Measurements from ENCODE around the gene PCDH15.

The PCDH15 gene

DNA sequence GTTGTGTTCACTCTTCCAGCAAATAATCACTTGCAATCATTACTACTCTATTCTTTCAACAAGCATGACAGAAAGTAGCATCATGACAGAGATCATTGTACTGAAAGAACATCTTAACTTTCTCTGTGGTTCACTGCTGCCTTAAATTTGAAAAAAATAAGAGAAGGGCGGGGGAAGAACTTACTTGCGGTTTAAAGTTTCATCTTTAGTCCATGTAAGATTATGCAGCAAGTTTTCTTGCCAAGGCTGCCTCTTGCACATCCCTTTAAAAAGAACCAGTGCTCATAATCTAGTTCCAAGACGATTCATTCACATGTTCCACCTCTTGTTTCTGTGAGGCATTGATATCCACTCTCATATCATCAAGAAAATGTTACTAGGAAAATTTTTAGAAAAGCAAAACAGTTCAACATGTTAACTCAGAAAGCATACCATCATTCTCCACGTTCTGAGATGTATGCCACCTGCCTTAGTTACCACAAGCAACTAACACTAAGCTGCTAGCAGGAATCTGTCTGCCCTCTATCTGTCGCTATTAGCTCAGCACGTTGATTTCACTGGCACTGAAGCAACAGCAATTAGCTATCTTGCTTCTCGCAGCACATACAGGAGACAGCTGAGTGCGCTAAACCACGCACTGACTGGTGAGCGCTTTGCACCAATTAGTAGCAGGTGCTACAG, at the start of gene PCDH15:
PCDH15 (minus strand) TSS at position 491 of the 681 bp plus-strand sequence. CDS start 136,969 bp downstream, outside the sequence.
- no peak for DNase-seq (ENCODE audit: low read depth in 2 of 3, low spot score in 1 of 3)

DNA sequence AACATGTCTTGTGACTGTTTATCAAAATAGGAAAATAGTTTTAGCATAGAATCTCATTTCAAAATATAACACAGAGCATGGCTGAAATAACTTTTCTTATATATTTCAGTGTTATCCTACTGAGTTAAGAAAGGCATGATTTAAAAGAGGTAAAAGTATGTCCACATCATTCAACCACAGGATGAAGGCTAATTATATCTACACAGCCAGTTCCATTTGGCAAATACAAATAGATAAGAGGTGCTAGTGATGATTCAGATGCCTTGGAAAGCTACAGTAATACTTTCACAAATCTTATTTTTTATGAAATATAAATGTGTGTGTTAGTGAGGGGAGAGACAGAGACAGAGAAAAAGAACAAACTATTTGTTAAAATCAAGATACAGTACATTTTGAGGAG, 42.9 kb upstream of the PCDH15 start:
- no peak for DNase-seq (ENCODE audit: low read depth in 2 of 3, low spot score in 1 of 3)

DNA sequence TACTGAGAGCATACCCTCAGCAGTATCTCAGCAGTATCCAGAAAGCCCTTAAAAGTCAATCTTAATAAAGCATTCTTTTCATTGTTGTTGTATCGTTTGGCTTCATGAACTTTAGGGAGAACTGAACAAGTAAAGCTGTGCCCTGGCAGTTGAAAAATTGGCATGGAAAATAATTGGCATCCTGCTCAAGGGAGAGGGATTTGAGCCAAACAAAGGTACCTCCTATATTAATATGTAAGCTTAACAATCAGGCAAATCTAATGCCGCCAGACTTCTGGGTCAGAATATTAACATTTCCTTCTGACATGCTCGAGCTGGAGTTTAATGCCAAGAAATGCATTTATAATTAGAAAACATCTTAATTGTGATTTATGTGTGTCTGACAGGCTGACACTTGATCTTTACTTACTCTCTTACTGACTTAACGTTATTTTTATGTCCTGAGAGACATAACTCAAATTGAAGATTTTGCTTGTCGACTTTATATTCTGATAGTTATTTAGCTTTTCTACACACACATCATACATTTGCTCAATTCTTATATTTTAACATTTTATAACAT, 42.1 kb upstream of the PCDH15 start:
- DNase-seq (ENCODE audit: low read depth in 2 of 3, low spot score in 1 of 3), result no peak

DNA sequence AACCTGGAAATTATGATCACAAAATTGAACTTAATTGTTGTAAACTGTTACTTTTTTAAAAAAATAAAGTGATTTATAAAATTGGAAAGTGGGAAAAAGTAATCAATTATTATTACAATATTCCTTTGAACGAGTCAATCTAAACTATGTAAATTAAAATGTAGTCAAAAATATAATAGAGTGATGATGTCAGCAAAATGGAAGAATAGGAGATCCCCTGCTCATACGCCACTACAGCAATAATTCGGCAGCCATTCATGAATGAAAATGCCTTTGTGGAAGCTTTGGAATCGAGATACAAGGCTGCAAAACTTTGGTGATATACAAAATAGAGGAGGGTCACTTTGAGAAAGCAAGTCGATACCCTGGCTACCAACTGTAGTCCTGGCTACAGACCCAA, 36.4 kb upstream of the PCDH15 start:
- DNase-seq (ENCODE audit: low read depth in 2 of 3, low spot score in 1 of 3), result no peak

DNA sequence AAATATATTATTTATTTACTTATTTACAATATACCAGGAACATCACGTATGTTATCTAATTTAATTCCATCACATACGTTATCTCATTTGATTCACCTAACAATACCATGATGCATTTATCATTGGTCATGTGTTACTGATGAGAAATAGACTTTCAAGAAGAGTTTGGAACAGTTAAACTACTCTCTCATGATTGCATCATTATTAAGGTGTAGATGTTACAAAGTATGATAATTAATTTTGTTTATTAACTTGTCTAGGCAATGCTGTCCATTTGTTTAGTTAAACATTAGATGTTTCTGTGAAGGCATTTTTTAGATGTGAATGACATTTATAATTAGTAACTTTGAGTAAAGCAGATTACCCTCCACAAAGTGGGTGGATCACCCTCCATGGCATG, 32.0 kb upstream of the PCDH15 start:
- no peak for DNase-seq (ENCODE audit: low read depth in 2 of 3, low spot score in 1 of 3)

DNA sequence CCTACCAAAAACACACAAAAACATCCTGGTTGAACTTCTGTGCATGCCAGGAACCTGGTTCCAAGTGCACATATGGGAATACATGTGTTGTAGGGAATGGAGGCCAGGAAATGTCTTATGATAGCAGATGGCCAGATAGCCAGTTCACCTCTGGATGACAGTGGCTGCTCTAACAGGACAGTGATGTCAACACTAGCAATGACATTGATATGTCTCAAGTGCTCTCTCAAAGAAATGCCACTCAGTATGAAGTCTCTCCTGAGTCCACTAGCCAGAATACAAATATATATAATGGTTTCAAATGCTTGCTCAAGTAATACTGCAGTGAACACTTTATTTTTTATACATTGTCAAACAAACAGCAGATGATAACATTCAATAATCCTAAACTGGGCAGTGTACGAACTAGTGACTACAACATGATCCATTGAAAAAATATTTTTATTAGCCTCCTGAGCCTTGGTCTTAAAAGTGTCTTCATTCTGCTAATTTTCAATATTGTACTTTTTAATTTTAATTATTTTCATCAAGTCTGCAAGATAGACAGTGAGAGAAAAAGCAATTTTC, 26.0 kb upstream of the PCDH15 start:
- no peak for DNase-seq (ENCODE audit: low read depth in 2 of 3, low spot score in 1 of 3)

DNA sequence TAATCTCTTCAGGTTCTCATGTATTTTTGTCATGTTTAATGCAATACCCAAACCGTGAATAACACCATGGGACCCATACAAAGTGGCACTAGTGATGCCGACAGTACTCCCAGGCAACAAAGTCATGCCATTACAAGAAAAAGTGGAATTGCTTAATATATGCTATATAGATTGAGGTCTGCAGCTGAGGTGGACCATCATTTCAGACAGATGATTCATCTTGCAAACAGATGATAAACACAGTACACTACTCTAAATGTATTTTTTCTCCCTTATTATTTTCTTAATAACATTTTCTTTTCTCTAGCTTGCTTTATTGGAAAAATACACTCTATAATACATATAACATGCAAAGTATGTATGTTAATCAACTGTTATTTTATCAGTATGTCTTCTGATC, 14.6 kb upstream of the PCDH15 start:
- DNase-seq (ENCODE audit: low read depth in 2 of 3, low spot score in 1 of 3), result no peak

DNA sequence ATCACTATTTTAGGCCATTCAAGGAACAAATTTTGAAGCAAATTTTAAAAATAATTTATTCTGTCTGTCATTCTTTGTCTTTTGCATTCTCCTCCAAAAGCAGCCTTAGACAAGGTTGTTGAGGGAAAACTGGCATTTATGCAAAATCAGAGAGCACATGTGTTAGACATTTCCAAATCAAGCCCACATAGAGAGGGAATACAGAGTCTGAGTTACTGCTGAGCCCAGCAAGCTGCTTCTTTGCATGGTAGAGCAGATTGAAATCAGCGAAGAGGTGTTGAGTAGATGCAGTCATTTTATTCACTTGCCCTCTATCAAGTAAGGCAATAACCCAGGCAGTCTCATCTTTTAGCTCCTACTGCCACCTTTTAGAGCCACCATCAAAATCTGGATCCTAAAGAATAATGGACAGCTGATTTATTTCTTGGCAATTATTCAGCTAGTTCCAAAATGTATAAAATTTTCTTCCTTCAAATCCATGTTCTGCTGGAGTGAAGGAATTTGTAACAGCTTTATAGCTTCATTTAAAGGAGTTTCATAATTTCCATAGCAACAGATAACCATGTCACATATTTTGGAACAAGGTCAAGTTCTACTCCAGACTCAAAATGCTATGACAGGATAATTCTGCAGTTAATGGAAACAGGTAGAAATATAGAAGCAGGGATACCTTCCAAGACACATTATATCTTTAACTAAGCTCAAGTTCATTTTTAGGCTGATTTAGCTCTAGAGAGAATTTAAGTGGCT, 7.3 kb upstream of the PCDH15 start:
- no peak for DNase-seq (ENCODE audit: low read depth in 2 of 3, low spot score in 1 of 3)

DNA sequence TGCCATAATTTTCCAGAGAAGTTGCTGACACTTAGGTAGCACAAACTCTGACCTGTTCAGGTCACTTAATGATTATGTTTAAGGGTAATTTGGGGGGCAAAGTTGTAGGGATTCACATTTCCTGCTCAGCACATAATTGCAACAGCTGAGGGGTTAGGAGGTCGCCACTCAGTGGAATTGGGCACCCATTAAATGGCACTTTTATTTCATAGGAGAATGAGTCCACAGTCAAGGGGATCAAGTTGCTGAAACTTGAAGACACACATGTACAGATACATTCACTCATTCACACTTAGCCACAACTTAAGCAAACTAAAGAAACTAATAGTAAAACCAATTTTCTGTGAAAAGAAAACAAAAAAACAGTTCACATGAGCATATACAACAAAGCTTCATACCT, 1.5 kb downstream of the PCDH15 start:
- DNase-seq (ENCODE audit: low read depth in 2 of 3, low spot score in 1 of 3), result no peak

DNA sequence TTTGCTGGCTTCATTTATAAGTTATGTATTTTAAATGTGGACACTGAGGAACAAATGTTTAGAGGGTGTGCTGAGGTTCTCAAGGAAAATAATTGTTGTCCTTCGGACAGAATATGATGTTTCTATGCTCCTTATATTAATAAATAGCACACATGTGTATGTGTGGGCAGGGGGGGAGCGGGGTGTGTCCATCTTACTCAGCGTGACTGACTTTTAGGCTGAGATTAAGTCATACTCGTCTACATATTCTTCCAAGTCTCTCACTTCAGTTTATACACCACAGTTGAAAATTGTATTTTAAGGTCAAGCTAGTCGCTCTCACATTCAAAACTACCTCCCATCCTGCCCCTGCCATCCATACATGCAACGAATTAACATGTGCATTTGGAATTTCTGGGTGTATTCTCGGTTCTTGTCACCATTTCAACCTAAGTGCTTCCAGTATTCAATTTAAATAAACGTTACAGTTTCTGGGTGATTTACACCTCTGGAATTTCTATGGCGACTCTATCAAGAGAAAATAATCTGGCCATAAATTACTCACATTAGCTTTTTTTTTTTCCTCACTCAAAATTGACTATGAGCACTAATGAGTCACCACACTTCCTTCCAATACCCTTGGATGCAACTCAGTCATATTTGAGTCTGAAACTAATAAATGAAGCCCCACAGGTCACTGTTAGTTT, 3.3 kb downstream of the PCDH15 start:
- no peak for DNase-seq (ENCODE audit: low read depth in 2 of 3, low spot score in 1 of 3)

DNA sequence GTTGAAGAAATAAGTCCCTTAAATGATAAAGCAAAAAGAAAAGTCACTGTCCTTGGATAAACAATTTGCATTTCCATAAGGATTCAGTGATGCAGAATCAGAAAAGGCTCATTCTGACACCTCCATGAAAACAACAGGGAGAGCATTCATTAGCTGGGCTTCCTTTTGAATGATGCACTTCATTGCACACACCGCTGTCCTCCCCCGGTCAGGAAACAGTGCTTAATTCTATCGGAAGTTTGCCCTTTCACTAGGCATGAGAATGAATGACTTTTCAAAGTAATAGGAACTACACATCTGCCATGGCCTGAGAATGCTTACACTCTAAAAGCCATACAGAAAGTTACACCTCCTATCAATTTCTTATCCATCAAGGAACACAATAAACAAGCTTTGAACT, 4.2 kb downstream of the PCDH15 start:
- no peak for DNase-seq (ENCODE audit: low read depth in 2 of 3, low spot score in 1 of 3)

DNA sequence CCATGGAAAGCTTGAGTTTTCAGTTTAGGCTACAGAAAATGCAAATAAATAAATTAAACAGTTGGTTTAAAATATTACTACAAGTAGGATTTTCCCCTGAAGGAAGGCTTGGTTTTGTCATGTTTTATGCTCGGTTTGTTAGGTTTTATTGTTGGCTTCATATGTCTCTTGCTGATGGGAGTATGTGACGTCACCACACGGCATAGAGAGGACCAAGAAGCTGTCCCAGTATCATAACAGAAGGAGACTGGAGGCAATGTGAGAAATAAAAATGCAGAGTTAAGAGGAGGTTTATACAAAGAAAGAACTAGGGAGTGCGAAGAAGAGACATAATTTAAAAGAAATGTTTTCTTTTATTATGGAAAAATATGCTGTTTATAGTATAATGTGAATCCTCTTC, 24.4 kb downstream of the PCDH15 start:
- DNase-seq (ENCODE audit: low read depth in 2 of 3, low spot score in 1 of 3), result no peak

DNA sequence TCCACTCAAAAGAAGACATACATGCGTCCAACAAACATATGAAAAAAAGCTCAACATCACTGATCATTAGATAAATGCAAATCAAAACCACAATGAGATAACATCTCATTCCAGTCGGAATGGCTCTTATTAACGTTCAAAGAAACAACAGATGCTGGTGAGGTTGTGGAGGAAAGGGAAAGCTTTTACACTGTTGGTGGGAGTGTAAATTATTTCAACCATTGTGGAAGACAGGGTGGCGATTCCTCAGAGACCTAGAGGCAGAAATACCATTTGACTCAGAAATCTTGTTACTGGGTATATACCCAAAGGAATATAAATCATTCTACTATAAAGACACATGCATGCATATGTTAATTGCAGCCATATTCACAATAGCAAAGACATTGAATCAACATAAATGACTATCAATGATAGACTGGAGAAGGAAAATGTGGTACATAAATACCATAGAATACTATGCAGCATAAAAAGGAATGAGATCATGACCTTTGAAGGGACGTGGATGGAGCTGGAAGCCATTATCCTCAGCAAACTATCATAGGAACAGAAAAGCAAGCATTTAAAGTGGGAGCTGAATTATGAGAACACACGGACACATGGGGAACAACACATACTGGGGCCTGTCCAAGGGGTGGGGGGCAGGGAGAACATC, 28.4 kb downstream of the PCDH15 start:
- DNase-seq (ENCODE audit: low read depth in 2 of 3, low spot score in 1 of 3), result no peak

DNA sequence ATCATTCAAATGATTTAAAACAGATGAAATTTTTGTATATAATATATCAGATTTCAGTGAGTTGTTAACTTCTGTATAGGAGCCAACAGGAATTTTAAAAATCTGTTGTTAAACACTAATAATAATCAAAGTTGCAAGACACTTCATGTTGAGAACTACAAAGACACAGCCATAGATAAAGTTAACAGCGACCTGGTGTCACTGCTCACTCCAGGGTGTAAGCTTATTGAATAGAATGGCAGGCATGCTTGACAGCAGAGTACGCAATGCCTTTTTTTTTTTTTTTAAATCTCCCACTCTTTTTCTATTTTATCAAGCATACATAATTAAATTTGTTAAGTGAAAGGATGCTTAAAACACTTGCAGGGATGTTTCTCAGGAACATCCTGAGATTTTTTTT, 32.0 kb downstream of the PCDH15 start:
- no peak for DNase-seq (ENCODE audit: low read depth in 2 of 3, low spot score in 1 of 3)

DNA sequence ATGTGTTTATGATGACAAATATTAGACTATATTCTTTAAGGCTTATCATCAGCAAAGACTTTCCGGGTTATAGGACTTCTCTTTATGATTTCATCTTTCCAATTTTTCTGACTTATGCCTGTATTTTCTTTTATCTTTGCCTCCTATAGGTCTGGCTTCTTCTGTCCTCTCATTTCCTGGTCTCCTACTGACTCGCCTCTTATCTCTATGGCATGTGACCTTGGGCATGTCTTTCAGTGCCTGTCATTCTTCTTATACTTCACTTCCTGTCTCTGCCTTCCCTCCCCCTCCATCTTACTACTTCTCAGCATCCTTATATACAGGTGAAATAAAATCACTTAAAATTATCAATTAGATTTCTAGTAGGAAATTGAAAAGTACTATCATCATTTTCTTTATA, 42.2 kb downstream of the PCDH15 start:
- DNase-seq (ENCODE audit: low read depth in 2 of 3, low spot score in 1 of 3), result no peak

DNA sequence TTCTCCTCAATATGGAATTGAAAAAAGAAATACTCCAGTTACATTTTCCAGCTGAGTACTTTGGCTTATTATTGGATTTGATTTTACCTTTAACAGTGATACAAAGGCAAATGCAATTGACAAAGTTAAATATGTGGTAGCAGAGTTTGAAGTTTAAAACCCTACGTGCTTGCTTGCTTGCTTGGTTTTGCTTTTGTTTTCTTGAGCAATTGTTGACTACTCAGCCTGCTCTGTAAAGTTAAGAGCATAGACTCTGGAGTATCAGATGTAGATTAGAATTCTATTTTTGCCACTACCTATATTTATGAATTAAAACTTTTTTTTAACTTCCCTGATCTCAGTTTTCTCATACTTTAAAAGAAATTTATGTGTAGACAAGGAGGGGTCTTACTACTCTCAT, 51.4 kb downstream of the PCDH15 start:
- no peak for DNase-seq (ENCODE audit: low read depth in 2 of 3, low spot score in 1 of 3)

DNA sequence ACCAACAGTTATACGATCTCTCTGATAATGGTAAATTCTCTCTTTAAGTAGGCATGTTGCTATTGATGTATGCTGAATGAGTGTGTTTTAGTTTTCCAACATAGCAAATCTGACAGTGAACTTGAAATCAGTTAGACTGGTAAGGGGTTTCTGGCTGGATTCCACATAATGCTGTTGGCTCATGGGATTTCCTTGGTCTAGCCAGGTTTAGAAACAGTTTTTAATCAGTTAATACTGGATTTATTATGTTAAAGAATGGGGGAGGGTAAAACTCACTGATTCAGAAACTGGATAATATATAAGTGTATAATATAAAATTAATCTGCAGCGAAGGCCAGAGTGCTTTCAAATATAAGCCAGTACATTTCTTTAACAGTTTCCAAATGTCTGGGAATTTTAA, 55.6 kb downstream of the PCDH15 start:
- no peak for DNase-seq (ENCODE audit: low read depth in 2 of 3, low spot score in 1 of 3)

DNA sequence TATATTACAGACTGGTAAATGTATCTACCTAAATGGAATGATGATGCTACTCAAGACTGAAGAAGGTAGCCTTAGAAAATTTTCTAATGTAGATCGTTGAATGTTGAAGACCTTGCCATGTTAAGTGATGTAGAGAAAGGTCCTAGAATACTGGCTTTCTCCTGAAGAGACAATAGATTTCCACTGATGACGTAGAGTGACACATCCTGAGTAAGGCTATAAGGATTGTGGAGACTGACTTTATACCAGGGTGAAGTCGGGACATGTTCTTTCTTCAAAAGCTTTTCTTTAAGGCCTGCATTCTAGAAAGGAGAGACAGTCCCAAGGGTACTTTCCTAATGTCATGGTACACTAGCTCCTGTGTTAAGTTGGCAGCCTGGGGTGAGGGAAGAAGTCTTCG, 58.6 kb downstream of the PCDH15 start:
- DNase-seq (ENCODE audit: low read depth in 2 of 3, low spot score in 1 of 3), result no peak

DNA sequence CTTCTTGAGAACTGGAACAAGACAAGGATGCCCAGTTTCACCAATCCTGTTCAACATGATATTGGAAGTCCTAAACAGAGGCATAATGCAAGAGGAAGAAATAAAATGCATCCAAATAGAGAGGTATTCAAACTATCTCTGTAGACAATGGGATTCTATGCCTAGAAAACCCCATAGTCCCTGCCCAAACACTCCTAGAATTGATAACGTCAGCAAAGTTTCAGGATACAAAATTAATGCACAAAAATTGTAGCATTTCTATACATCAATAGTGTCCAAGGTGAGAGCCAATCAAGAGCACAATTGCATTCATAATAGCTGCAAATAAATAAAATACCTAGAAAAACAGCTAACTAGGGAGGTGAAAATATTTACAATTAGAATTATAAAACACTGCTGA, 72.5 kb downstream of the PCDH15 start:
- no peak for DNase-seq (ENCODE audit: low read depth in 2 of 3, low spot score in 1 of 3)

DNA sequence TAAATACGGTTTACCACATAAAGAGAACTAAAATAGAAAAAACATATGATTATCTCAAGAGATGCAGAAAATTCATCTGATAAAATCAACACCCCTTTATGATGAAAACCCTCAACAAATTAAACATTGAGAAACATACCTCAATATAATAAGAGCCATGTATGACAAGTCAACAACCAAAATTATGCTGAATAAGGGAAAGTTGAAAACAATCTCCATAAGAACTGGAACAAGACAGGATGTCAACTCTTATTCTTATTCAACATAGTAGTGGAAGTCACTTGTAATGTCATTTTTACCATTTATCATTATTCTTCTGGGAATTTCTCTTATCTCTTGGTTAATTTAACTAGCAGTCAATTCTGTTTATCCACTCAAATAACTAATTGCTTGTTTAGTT, 79.0 kb downstream of the PCDH15 start:
- DNase-seq (ENCODE audit: low read depth in 2 of 3, low spot score in 1 of 3), result no peak

DNA sequence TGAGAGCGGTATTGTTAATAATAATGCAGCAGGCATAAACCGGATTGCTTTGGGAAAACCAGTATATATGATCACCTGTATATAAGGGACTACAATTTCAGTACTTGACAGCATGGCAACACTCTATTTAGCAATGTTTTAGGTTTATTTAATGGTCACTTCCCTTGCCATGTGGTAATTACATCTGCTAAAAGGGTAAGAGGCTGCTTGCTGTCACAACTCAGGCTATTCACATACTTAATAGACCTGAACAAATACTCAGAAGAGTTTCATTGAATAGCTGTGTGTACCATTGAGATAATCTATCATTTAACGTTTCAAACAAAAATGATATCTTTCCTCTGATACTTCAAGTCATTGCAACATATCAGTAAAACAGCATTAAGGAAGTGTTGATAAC, 90.1 kb downstream of the PCDH15 start:
- DNase-seq (ENCODE audit: low read depth in 2 of 3, low spot score in 1 of 3), result no peak
